Measurements from ENCODE around the gene ENTR1. TPM values are rescaled to one million over a fixed set of nuclear protein-coding genes. Genes with fewer than 3 reads are reported as not detected.

Gene ENTR1
- total and polyA plus RNA-seq, 2 of the 13 experiments (the other 11 are each of a cell fraction or from before 2014, with no cell fraction given), result 70.1 to 76.4 TPM

GRCh38 chr9:136363949-136364748 lies 46.3 kb downstream of the ENTR1 start (continued):
- TF ChIP-seq ATF4 (CRISPR knock-in tag; IDR thresholded peaks at IDR 0.05) (0 out of 4 replicates have a peak, but pooled peaks of 1 of the 2 experiments have one; percentile 25), ARID2 (CRISPR knock-in tag; IDR thresholded peaks at IDR 0.05; ENCODE audit: borderline replicate concordance) (no peak), ARHGAP35 (CRISPR knock-in tag; IDR thresholded peaks at IDR 0.05; ENCODE audit: borderline replicate concordance) (0 out of 2 replicates have a peak, but pooled peaks have one; percentile 14), ZNF44 (CRISPR knock-in tag; IDR thresholded peaks at IDR 0.05) (no peak), GLI4 (CRISPR knock-in tag; IDR thresholded peaks at IDR 0.05; ENCODE audit: borderline replicate concordance) (no peak), ZSCAN29 (CRISPR knock-in tag; conservative IDR thresholded peaks at IDR 0.05) (0 out of 2 replicates have a peak, but pooled peaks have one; percentile 4), ZNF264 (CRISPR knock-in tag; IDR thresholded peaks at IDR 0.05) (no peak), HOXA5 (CRISPR knock-in tag; IDR thresholded peaks at IDR 0.05) (no peak), NR2F1 (CRISPR knock-in tag; IDR thresholded peaks at IDR 0.05) (no peak), CHD2 (IDR thresholded peaks at IDR 0.05; ENCODE audit: low read depth, low read length) (no peak), HES4 (CRISPR knock-in tag; IDR thresholded peaks at IDR 0.05; ENCODE audit: borderline replicate concordance) (no peak), ZNF704 (CRISPR knock-in tag; IDR thresholded peaks at IDR 0.05; ENCODE audit: borderline replicate concordance) (no peak), ZNF761 (CRISPR knock-in tag; conservative IDR thresholded peaks at IDR 0.05) (no peak), POLR2G (IDR thresholded peaks at IDR 0.05; ENCODE audit: low read depth, low read length) (peak; percentile 34; the same call in 1 of the 2 replicates), ZBTB46 (CRISPR knock-in tag; IDR thresholded peaks at IDR 0.05; ENCODE audit: borderline replicate concordance) (no peak), RBAK (CRISPR knock-in tag; IDR thresholded peaks at IDR 0.05) (no peak), ZNF678 (CRISPR knock-in tag; IDR thresholded peaks at IDR 0.05) (0 out of 2 replicates have a peak, but pooled peaks have one; percentile 4)
- TF ChIP-seq, protein P1, sequence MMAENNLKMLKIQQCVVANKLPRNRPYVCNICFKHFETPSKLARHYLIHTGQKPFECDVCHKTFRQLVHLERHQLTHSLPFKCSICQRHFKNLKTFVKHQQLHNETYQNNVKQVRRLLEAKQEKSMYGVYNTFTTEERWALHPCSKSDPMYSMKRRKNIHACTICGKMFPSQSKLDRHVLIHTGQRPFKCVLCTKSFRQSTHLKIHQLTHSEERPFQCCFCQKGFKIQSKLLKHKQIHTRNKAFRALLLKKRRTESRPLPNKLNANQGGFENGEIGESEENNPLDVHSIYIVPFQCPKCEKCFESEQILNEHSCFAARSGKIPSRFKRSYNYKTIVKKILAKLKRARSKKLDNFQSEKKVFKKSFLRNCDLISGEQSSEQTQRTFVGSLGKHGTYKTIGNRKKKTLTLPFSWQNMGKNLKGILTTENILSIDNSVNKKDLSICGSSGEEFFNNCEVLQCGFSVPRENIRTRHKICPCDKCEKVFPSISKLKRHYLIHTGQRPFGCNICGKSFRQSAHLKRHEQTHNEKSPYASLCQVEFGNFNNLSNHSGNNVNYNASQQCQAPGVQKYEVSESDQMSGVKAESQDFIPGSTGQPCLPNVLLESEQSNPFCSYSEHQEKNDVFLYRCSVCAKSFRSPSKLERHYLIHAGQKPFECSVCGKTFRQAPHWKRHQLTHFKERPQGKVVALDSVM (CRISPR knock-in tag; IDR thresholded peaks at IDR 0.05), result no peak

All from HepG2 (cell line).